M059J (cell line): ENCODE results near the gene GEMIN7. TPM values are rescaled to one million over a fixed set of nuclear protein-coding genes. Genes with fewer than 3 reads are reported as not detected.
A peak's percentile ranks its signal among the peaks of the same experiment; 100 is the strongest.
"Not testable (repeated sequence)": the region's sequence is repeated elsewhere in the genome, so short reads cannot be mapped to it uniquely, and the experiment has no call there.

Source experiments
- DNase-seq: peaks from one replicate; pipeline ENCODE4 v3.0.0-alpha.2; 2012; ENCODE audit warnings: low read depth
- total RNA-seq: library from RNA; depleted of rRNA; stranded (reverse); fragments of >200 nt; shearing (Covaris generic); gene quantifications from 2 replicates; pipeline ENCODE4 v1.2.3, GENCODE V29; 2014

The GEMIN7 gene
- total RNA-seq, 1 experiment from 2014 or later, result 44.2 TPM

- no peak for DNase-seq
Observed at GRCh38 chr19:45104658-45105349, 25.7 kb downstream of the GEMIN7 start.

GRCh38 chr19:45106363-45106762, 27.3 kb downstream of the GEMIN7 start:
- not testable (repeated sequence) for DNase-seq

GRCh38 chr19:45107621-45108150, 28.6 kb downstream of the GEMIN7 start:
- no peak for DNase-seq

- no peak for DNase-seq
Observed at GRCh38 chr19:45110851-45111266, 31.8 kb downstream of the GEMIN7 start.

- DNase-seq, result no peak
Observed at GRCh38 chr19:45112111-45112827, 33.2 kb downstream of the GEMIN7 start.

- no peak for DNase-seq
Observed at GRCh38 chr19:45113628-45114027, 34.6 kb downstream of the GEMIN7 start.

GRCh38 chr19:45114116-45114515, 35.1 kb downstream of the GEMIN7 start:
- no peak for DNase-seq

- no peak for DNase-seq
Observed at GRCh38 chr19:45115809-45116615, 37.0 kb downstream of the GEMIN7 start.

- DNase-seq, result no peak
Observed at GRCh38 chr19:45117167-45117594, 38.1 kb downstream of the GEMIN7 start.

GRCh38 chr19:45117671-45118070, 38.6 kb downstream of the GEMIN7 start:
- DNase-seq, result no peak

- DNase-seq, result no peak
Observed at GRCh38 chr19:45118106-45118505, 39.0 kb downstream of the GEMIN7 start.

GRCh38 chr19:45118591-45119355, 39.7 kb downstream of the GEMIN7 start:
- not testable (repeated sequence) for DNase-seq

GRCh38 chr19:45119582-45119981, 40.5 kb downstream of the GEMIN7 start:
- no peak for DNase-seq

GRCh38 chr19:45121827-45122345, 42.8 kb downstream of the GEMIN7 start:
- DNase-seq, result no peak

GRCh38 chr19:45122832-45123231, 43.8 kb downstream of the GEMIN7 start:
- DNase-seq, result no peak

GRCh38 chr19:45123440-45123850, 44.4 kb downstream of the GEMIN7 start:
- no peak for DNase-seq

GRCh38 chr19:45124021-45124420, 45.0 kb downstream of the GEMIN7 start:
- DNase-seq, result no peak

GRCh38 chr19:45125360-45125759, 46.3 kb downstream of the GEMIN7 start:
- no peak for DNase-seq

GRCh38 chr19:45125975-45126493, 47.0 kb downstream of the GEMIN7 start:
- peak; percentile 52 for DNase-seq

GRCh38 chr19:45126654-45127053, 47.6 kb downstream of the GEMIN7 start:
- DNase-seq, result no peak

- DNase-seq, result no peak
Observed at GRCh38 chr19:45128146-45128545, 49.1 kb downstream of the GEMIN7 start.
